GM12874 (cell line): ENCODE measurements around the gene ERN1.

Experiments
- CTCF ChIP-seq: IDR thresholded peaks from 2 replicates; pipeline ENCODE4 v1.5.1; 2011; ENCODE audit warnings: low read depth, mild to moderate bottlenecking, control low read depth, low read length, moderate library complexity; ENCODE audit not compliant: insufficient read depth

The ERN1 gene

GRCh38 chr17:64145751-64146417 is 15.9 kb upstream of the ERN1 start:
- no peak for TF ChIP-seq CTCF

GRCh38 chr17:64145375-64145750 is 15.4 kb upstream of the ERN1 start:
- no peak for TF ChIP-seq CTCF

GRCh38 chr17:64139542-64139941 is 9.6 kb upstream of the ERN1 start:
- TF ChIP-seq CTCF = no peak

- TF ChIP-seq CTCF = no peak
These were observed 8.5 kb upstream of the ERN1 start for GRCh38 chr17:64138441-64138840.

- no peak for TF ChIP-seq CTCF
These were observed 5.1 kb upstream of the ERN1 start for GRCh38 chr17:64135000-64135399.

- no peak for TF ChIP-seq CTCF
These were observed 4.4 kb upstream of the ERN1 start for GRCh38 chr17:64134216-64134970.

GRCh38 chr17:64133546-64134215 is 3.7 kb upstream of the ERN1 start:
- peak; percentile 38 for TF ChIP-seq CTCF
